Omental fat pad (tissue), 4 donors: Measurements from ENCODE around the gene A2ML1. TPM values are rescaled to one million over a fixed set of nuclear protein-coding genes. Genes with fewer than 3 reads are reported as not detected.
"Not testable (repeated sequence)": the region's sequence is repeated elsewhere in the genome, so short reads cannot be mapped to it uniquely, and the experiment has no call there.

Experiments
- ATAC-seq: fragments of 150-250 bp; one replicate; pipeline ENCODE4 v1.9.1; 2016; ENCODE audit warnings: mild to moderate bottlenecking, moderate library complexity; ENCODE audit not compliant: low FRiP score
- DNase-seq: peaks from one replicate; pipeline ENCODE4 v3.0.0-alpha.2; 2019; ENCODE audit warnings: low spot score
- CTCF ChIP-seq, 3 donors: fragments of 450-650 bp; IDR thresholded peaks; one replicate each; pipeline ENCODE4 v1.5.1; 2016 to 2017; ENCODE audit warnings: antibody characterized with exemption in 3 of 3, mild to moderate bottlenecking in 3 of 3, moderate library complexity in 2 of 3
- total RNA-seq, 4 donors: library from RNA; depleted of rRNA; stranded (reverse); fragments of >200 nt; gene quantifications; one replicate each; pipeline ENCODE4 v1.1.0, GENCODE V29; 2016

Gene A2ML1
- total RNA-seq, 4 donors from 2014 or later: not detected

- ATAC-seq (no peak), DNase-seq (no peak)
- no peak for TF ChIP-seq CTCF (IDR thresholded peaks at IDR 0.05)
Observed at GRCh38 chr12:8899830-8900229, 77.4 kb downstream of the A2ML1 start.

- not testable (repeated sequence) for ATAC-seq, DNase-seq
Observed at GRCh38 chr12:8902703-8903102, 80.3 kb downstream of the A2ML1 start.

GRCh38 chr12:8903646-8904045 is 81.2 kb downstream of the A2ML1 start:
- ATAC-seq: no peak
- no peak for TF ChIP-seq CTCF (IDR thresholded peaks at IDR 0.05)
- DNase-seq: no peak

GRCh38 chr12:8904665-8905064 is 82.2 kb downstream of the A2ML1 start:
- no peak for TF ChIP-seq CTCF (IDR thresholded peaks at IDR 0.05)
- DNase-seq (no peak), ATAC-seq (no peak)

- ATAC-seq: no peak
- no peak for TF ChIP-seq CTCF (IDR thresholded peaks at IDR 0.05)
Observed at GRCh38 chr12:8905546-8905945, 83.1 kb downstream of the A2ML1 start.

GRCh38 chr12:8906266-8907180 is 84.1 kb downstream of the A2ML1 start:
- no peak for ATAC-seq
- no peak for TF ChIP-seq CTCF (IDR thresholded peaks at IDR 0.05)
- DNase-seq: no peak

More at GRCh38 chr12:8905546-8905945, 83.1 kb downstream of the A2ML1 start:
- DNase-seq: no peak

GRCh38 chr12:8907513-8907912 is 85.1 kb downstream of the A2ML1 start:
- no peak for DNase-seq
- TF ChIP-seq CTCF (IDR thresholded peaks at IDR 0.05): no peak
- no peak for ATAC-seq
